ENCODE measurements around the gene LYST. TPM values are rescaled to one million over a fixed set of nuclear protein-coding genes. Genes with fewer than 3 reads are reported as not detected.
A peak's percentile ranks its signal among the peaks of the same experiment; 100 is the strongest.

LYST gene
- polyA plus RNA-seq, 3 donors = 46.3 to 128 (median 67.9) TPM

- H3K27me3 Mint-ChIP-seq (ENCODE audit: low read depth in 3 of 3) = peaks cover 77 to 86% (median 85%) of the 10 kb centered on the region in 3 donors
- H3K4me3 Mint-ChIP-seq = peak within 1 kb of the TSS; percentile 83 to 97
- Histone ChIP-seq H3K4me3 (replicated peaks in 1 of 3; ENCODE audit: low read depth in 2 of 3, low read length in 3 of 3) (peak within 1 kb of the TSS in 2 of 3 experiments; percentile 36 to 70), H3K4me2 (replicated peaks; ENCODE audit: extremely low read depth, low read length, poor library complexity, severe bottlenecking) (peak within 1 kb of the TSS; percentile 76), H3K27me3 (ENCODE audit: control insufficient read depth in 2 of 2, insufficient read depth in 2 of 2, low read length in 2 of 2) (peaks cover 57 to 84% of the 10 kb centered on the region in 2 donors), H3K9me3 (replicated peaks in 1 of 2; ENCODE audit: control insufficient read depth in 1 of 2, insufficient read depth in 1 of 2, low read length in 2 of 2) (peaks cover 0 to 26% of the 10 kb centered on the region in 2 donors), H3K27ac (ENCODE audit: low read depth in 1 of 2, low read length in 2 of 2) (no peak within 1 kb of the TSS), H3K36me3 (replicated peaks in 1 of 2; ENCODE audit: control insufficient read depth in 1 of 2, insufficient read depth in 2 of 2, low read length in 2 of 2) (no peaks in the 10 kb centered on the region), H3K4me1 (ENCODE audit: control insufficient read depth in 1 of 2, insufficient read depth in 2 of 2, low read length in 2 of 2) (peaks cover 22 to 23% of the 10 kb centered on the region in 2 donors), H4K20me1 (ENCODE audit: insufficient read depth, low read length) (no peaks in the 10 kb centered on the region), H2AFZ (ENCODE audit: insufficient read depth, low read depth, low read length, poor library complexity, severe bottlenecking) (peak within 1 kb of the TSS; percentile 46), H3K9ac (ENCODE audit: insufficient read depth, low read length, poor library complexity, severe bottlenecking) (peak within 1 kb of the TSS; percentile 15), H3K79me2 (ENCODE audit: insufficient read depth, low read length) (no peaks in the 10 kb centered on the region)
- H3K36me3 Mint-ChIP-seq = peaks cover 9 to 13% of the 10 kb centered on the region in 2 donors
- TF ChIP-seq, protein P1, sequence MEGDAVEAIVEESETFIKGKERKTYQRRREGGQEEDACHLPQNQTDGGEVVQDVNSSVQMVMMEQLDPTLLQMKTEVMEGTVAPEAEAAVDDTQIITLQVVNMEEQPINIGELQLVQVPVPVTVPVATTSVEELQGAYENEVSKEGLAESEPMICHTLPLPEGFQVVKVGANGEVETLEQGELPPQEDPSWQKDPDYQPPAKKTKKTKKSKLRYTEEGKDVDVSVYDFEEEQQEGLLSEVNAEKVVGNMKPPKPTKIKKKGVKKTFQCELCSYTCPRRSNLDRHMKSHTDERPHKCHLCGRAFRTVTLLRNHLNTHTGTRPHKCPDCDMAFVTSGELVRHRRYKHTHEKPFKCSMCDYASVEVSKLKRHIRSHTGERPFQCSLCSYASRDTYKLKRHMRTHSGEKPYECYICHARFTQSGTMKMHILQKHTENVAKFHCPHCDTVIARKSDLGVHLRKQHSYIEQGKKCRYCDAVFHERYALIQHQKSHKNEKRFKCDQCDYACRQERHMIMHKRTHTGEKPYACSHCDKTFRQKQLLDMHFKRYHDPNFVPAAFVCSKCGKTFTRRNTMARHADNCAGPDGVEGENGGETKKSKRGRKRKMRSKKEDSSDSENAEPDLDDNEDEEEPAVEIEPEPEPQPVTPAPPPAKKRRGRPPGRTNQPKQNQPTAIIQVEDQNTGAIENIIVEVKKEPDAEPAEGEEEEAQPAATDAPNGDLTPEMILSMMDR (IDR thresholded peaks at IDR 0.05) = no peak
- peaks cover 19% of the 10 kb centered on the region for H3K4me1 Mint-ChIP-seq
- WGBS (ENCODE audit: insufficient coverage) = under 1% methylated on average over 90 of the region's 111 CpGs
- peak; percentile 10 to 52 (median 32) for DNase-seq
- intact Hi-C loops (cut with micrococcal nuclease) = loop anchor here (10.0 kb wide), 2 partner anchors 125 to 135 kb away; no protein-coding TSS in a partner anchor
- H3K9me3 Mint-ChIP-seq = peaks cover 0 to 24% (median 11%) of the 10 kb centered on the region in 7 donors
- peak within 1 kb of the TSS in 4 of 7 donors; percentile 32 to 83 (median 52) for H3K27ac Mint-ChIP-seq
These were observed 217.1 kb downstream of the LYST start, which contains the start of gene GNG4 for GRCh38 chr1:235649368-235650163. Gene GNG4 (minus strand): TSS chr1:235649784. CDS start chr1:235583838, 65,946 bp downstream.

DNA sequence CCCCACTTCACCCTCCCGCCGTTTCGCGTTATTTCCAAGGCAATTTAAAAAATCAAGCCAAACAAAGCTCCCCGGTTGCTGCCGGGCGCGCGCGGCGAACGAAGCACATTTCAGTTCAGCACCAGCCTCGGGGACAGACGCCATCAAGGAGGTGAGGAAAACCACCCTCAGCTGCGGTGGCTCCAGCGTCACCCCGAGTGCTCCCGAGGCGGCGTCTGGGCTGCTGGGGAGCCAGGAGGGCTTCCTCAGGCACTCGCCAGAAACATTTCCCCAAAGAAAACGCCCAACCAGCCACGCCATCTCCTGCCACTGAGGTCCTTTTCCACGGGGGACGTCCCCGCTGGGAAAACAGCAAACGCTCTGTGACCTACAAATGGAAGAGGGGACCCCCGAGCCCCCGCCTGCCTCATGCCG is 217.7 kb downstream of the LYST start:
- H3K9ac ChIP-seq (ENCODE audit: insufficient read depth, low read length, poor library complexity, severe bottlenecking) = peak overlapping the region; percentile 15
- intact Hi-C loops (cut with micrococcal nuclease) = no loop called here
- H3K27me3 Mint-ChIP-seq (ENCODE audit: low read depth in 3 of 3) = peaks cover 73 to 88% (median 83%) of the 10 kb centered on the region in 3 donors

More for the DNA sequence above, 217.7 kb downstream of the LYST start:
- no peaks in the 10 kb centered on the region for H4K20me1 ChIP-seq (ENCODE audit: insufficient read depth, low read length)
- Mint-ChIP-seq H3K4me1 (peaks cover 19% of the 10 kb centered on the region), H3K4me3 (peak overlapping the region; percentile 83 to 97), H3K27ac (peak overlapping the region in 4 of 7 donors; percentile 32 to 83 (median 52)), H3K9me3 (peaks cover 0 to 24% (median 11%) of the 10 kb centered on the region in 7 donors), H3K36me3 (peaks cover 9 to 13% of the 10 kb centered on the region in 2 donors)
- H2AFZ ChIP-seq (ENCODE audit: insufficient read depth, low read depth, low read length, poor library complexity, severe bottlenecking) = peak overlapping the region; percentile 46
- H3K9me3 ChIP-seq (replicated peaks in 1 of 2; ENCODE audit: control insufficient read depth in 1 of 2, insufficient read depth in 1 of 2, low read length in 2 of 2) = peaks cover 0 to 26% of the 10 kb centered on the region in 2 donors
- no peaks in the 10 kb centered on the region for H3K79me2 ChIP-seq (ENCODE audit: insufficient read depth, low read length)
- H3K4me3 ChIP-seq (replicated peaks in 1 of 3; ENCODE audit: low read depth in 2 of 3, low read length in 3 of 3) = peak overlapping the region in 2 of 3 experiments; percentile 18 to 70
- peaks cover 22 to 23% of the 10 kb centered on the region in 2 donors for H3K4me1 ChIP-seq (ENCODE audit: control insufficient read depth in 1 of 2, insufficient read depth in 2 of 2, low read length in 2 of 2)
- H3K27ac ChIP-seq (ENCODE audit: low read depth in 1 of 2, low read length in 2 of 2) = no peak overlapping the region
- TF ChIP-seq, protein P1 (IDR thresholded peaks at IDR 0.05) = no peak
- peaks cover 52 to 84% of the 10 kb centered on the region in 2 donors for H3K27me3 ChIP-seq (ENCODE audit: control insufficient read depth in 2 of 2, insufficient read depth in 2 of 2, low read length in 2 of 2)
- peak overlapping the region; percentile 76 for H3K4me2 ChIP-seq (replicated peaks; ENCODE audit: extremely low read depth, low read length, poor library complexity, severe bottlenecking)
- DNase-seq = peak; percentile 40 to 54 (median 46)
- under 1% methylated on average over 29 of the region's 30 CpGs for WGBS (ENCODE audit: insufficient coverage)
- H3K36me3 ChIP-seq (replicated peaks in 1 of 2; ENCODE audit: control insufficient read depth in 1 of 2, insufficient read depth in 2 of 2, low read length in 2 of 2) = no peaks in the 10 kb centered on the region

Measured in CD14-positive monocyte (primary cell).